Endothelial cell (in vitro differentiated cells): Measurements from ENCODE around the gene CERT1. TPM values are rescaled to one million over a fixed set of nuclear protein-coding genes. Genes with fewer than 3 reads are reported as not detected.

ENCODE experiments used
- DNase-seq: peaks from one replicate; pipeline ENCODE4 v3.0.0; 2021; ENCODE audit warnings: low spot score
- H3K27ac Mint-ChIP-seq: one replicate; pipeline ENCODE4 v1.8.0; 2021; ENCODE audit warnings: mixed read lengths, inconsistent platforms; ENCODE audit not compliant: unreplicated experiment
- H3K27me3 Mint-ChIP-seq: one replicate; pipeline ENCODE4 v1.8.0; 2021; ENCODE audit warnings: mild to moderate bottlenecking, moderate library complexity, mixed read lengths, inconsistent platforms; ENCODE audit not compliant: unreplicated experiment
- H3K36me3 Mint-ChIP-seq: one replicate; pipeline ENCODE4 v1.8.0; 2021; ENCODE audit warnings: mild to moderate bottlenecking, low read depth, mixed read lengths, inconsistent platforms; ENCODE audit not compliant: unreplicated experiment
- H3K4me1 Mint-ChIP-seq: one replicate; pipeline ENCODE4 v1.8.0; 2021; ENCODE audit warnings: mild to moderate bottlenecking, mixed read lengths, inconsistent platforms; ENCODE audit not compliant: unreplicated experiment
- H3K4me3 Mint-ChIP-seq: one replicate; pipeline ENCODE4 v1.8.0; 2021; ENCODE audit warnings: mild to moderate bottlenecking, mixed read lengths, inconsistent platforms; ENCODE audit not compliant: unreplicated experiment
- H3K9me3 Mint-ChIP-seq: one replicate; pipeline ENCODE4 v1.8.0; 2021; ENCODE audit warnings: mixed read lengths, inconsistent platforms; ENCODE audit not compliant: unreplicated experiment
- total RNA-seq: library from RNA; stranded (reverse); fragmentation: NEBNext Ultra II Directional; extraction: Animal tissue kit (Norgen Biotek cat#: 25700); gene quantifications from one replicate; pipeline ENCODE4 v1.2.1, GENCODE V29; 2021; ENCODE audit not compliant: unreplicated experiment
- TF ChIP-seq, protein P1 (sequence below): fragments of 200-600 bp; sonication (generic); IDR thresholded peaks from one replicate; pipeline ENCODE4 v1.5.0; 2021; ENCODE audit warnings: antibody characterized with exemption; ENCODE audit not compliant: unreplicated experiment

Gene CERT1
- total RNA-seq, 1 donor from 2014 or later = 46.8 TPM

DNA sequence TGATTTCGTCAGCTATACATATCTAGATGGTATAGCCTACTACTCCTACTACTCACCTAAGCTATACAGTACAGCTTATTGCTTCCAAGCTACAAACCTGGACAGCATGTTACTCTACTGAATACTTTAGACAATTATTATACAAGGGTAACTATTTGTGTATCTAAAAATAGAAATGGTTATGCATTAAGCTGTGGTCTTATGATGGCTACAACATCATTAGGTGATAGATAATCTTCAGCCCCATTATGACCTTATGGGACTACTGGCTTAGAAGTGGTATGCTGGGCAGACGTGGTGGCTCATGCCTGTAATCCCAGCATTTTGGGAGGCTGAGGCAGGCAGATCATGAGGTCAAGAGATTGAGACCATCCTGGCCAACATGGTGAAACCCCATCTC lies 40.2 kb downstream of the CERT1 start:
- H3K4me1 Mint-ChIP-seq = peaks cover 17% of the 10 kb centered on the region
- peaks cover 2% of the 10 kb centered on the region for H3K27me3 Mint-ChIP-seq
- TF ChIP-seq, protein P1, sequence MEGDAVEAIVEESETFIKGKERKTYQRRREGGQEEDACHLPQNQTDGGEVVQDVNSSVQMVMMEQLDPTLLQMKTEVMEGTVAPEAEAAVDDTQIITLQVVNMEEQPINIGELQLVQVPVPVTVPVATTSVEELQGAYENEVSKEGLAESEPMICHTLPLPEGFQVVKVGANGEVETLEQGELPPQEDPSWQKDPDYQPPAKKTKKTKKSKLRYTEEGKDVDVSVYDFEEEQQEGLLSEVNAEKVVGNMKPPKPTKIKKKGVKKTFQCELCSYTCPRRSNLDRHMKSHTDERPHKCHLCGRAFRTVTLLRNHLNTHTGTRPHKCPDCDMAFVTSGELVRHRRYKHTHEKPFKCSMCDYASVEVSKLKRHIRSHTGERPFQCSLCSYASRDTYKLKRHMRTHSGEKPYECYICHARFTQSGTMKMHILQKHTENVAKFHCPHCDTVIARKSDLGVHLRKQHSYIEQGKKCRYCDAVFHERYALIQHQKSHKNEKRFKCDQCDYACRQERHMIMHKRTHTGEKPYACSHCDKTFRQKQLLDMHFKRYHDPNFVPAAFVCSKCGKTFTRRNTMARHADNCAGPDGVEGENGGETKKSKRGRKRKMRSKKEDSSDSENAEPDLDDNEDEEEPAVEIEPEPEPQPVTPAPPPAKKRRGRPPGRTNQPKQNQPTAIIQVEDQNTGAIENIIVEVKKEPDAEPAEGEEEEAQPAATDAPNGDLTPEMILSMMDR = no peak
- H3K36me3 Mint-ChIP-seq = peaks cover 15% of the 10 kb centered on the region
- no peaks in the 10 kb centered on the region for H3K9me3 Mint-ChIP-seq
- H3K27ac Mint-ChIP-seq = no peak overlapping the region
- no peak for DNase-seq
- no peak overlapping the region for H3K4me3 Mint-ChIP-seq

- peaks cover 2% of the 10 kb centered on the region for H3K27me3 Mint-ChIP-seq
These were observed 42.4 kb downstream of the CERT1 start for GRCh38 chr5:75469017-75469416.

GRCh38 chr5:75468593-75468992 lies 42.8 kb downstream of the CERT1 start:
- TF ChIP-seq, protein P1 = no peak
- no peak overlapping the region for H3K27ac Mint-ChIP-seq
- no peaks in the 10 kb centered on the region for H3K9me3 Mint-ChIP-seq

More at GRCh38 chr5:75469017-75469416, 42.4 kb downstream of the CERT1 start:
- Mint-ChIP-seq H3K27ac (no peak overlapping the region), H3K9me3 (no peaks in the 10 kb centered on the region), H3K36me3 (peaks cover 15% of the 10 kb centered on the region), H3K4me3 (no peak overlapping the region), H3K4me1 (peaks cover 26% of the 10 kb centered on the region)
- no peak for DNase-seq
- TF ChIP-seq, protein P1 = no peak

DNA sequence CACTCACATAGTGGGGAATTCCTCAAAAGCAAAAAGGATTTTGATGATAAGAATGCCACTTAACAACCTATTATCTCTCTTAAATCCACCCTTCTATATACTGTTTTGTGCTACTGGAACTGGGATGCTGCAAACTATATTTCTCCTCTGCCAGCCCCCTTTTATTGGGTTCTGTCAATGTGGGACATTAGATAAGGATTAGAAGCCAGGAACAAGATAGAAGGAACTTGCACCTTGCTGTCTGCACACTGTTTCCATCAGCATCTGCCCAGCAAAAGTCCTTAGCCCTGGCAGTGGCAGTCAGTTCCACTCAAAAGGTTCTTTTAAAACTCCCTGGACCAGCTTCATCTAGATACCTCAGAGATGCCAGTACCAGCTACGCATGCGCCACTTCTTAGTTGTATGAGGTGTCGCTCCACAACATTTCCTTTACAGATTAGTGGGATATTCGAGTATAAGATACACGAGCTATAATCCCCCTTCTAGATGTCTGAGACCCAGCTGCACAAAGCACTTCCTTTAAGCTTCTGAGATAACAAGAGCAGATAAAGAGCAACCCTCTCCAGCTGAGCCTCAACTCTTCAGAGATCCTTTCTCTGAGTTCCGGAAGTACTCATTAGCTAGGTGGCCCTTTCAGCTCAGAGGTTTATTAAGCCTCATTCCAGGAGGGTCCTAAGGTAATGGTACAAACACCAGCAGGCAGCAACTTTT lies 45.3 kb downstream of the CERT1 start:
- H3K36me3 Mint-ChIP-seq = peaks cover 21% of the 10 kb centered on the region
- H3K9me3 Mint-ChIP-seq = no peaks in the 10 kb centered on the region
- H3K4me1 Mint-ChIP-seq = peaks cover 39% of the 10 kb centered on the region
- no peak overlapping the region for H3K27ac Mint-ChIP-seq
- no peak overlapping the region for H3K4me3 Mint-ChIP-seq
- DNase-seq = no peak
- no peaks in the 10 kb centered on the region for H3K27me3 Mint-ChIP-seq
- TF ChIP-seq, protein P1 = no peak

More at GRCh38 chr5:75468593-75468992, 42.8 kb downstream of the CERT1 start:
- no peak for DNase-seq
- Mint-ChIP-seq H3K4me3 (no peak overlapping the region), H3K36me3 (peaks cover 15% of the 10 kb centered on the region), H3K4me1 (peaks cover 30% of the 10 kb centered on the region), H3K27me3 (peaks cover 2% of the 10 kb centered on the region)

- peak overlapping the region; percentile 60 for H3K4me3 Mint-ChIP-seq
These were observed 45.9 kb downstream of the CERT1 start for GRCh38 chr5:75465480-75465879.

More at GRCh38 chr5:75465480-75465879, 45.9 kb downstream of the CERT1 start:
- no peak for DNase-seq
- peaks cover 46% of the 10 kb centered on the region for H3K4me1 Mint-ChIP-seq
- TF ChIP-seq, protein P1 = no peak
- no peaks in the 10 kb centered on the region for H3K27me3 Mint-ChIP-seq
- H3K36me3 Mint-ChIP-seq = peaks cover 17% of the 10 kb centered on the region
- H3K9me3 Mint-ChIP-seq = no peaks in the 10 kb centered on the region
- H3K27ac Mint-ChIP-seq = peak overlapping the region; percentile 37
